Measurements from ENCODE around the gene PTPN4. TPM values are rescaled to one million over a fixed set of nuclear protein-coding genes. Genes with fewer than 3 reads are reported as not detected.
A peak's percentile ranks its signal among the peaks of the same experiment; 100 is the strongest.

The PTPN4 gene
- total and polyA plus RNA-seq, 2 donors from 2014 or later, result 7.4 to 46.4 TPM

DNA sequence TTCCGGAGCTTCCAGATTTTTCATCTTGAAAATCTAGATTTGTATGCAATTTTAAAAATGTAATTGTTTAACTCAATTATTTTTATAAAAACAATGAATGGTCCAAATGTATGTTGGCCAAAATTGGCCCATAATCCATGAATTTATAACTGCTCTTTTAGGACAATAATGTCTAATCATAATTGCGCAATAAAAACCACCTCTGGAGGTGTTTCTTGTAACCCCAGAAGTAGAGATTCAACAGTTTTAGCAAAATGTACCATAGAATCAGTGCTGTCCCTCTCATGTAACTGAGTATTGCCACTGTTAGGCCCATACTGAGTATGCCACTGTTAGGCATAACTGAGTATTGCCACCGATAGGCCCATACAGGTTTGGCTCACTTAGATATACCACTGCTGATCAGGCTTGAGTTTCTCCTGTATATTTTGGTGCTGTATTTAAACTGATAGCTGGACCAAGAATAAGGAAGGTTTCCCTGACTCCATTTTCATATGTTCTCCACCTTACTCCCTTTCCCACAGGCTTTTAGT lies 182.3 kb downstream of the PTPN4 start:
- H3K9me3 ChIP-seq (ENCODE audit: control insufficient read depth in 2 of 3, insufficient read depth in 1 of 3, low read length in 3 of 3), result no peaks in the 10 kb centered on the region
- no peaks in the 10 kb centered on the region for H3K4me1 ChIP-seq (ENCODE audit: control insufficient read depth in 2 of 3, insufficient read depth in 2 of 3, low read depth in 1 of 3, low read length in 3 of 3)
- DNase-seq, result no peak
- H3K27ac ChIP-seq (ENCODE audit: low read depth in 2 of 2, low read length in 2 of 2), result no peak overlapping the region
- TF ChIP-seq, protein P1, sequence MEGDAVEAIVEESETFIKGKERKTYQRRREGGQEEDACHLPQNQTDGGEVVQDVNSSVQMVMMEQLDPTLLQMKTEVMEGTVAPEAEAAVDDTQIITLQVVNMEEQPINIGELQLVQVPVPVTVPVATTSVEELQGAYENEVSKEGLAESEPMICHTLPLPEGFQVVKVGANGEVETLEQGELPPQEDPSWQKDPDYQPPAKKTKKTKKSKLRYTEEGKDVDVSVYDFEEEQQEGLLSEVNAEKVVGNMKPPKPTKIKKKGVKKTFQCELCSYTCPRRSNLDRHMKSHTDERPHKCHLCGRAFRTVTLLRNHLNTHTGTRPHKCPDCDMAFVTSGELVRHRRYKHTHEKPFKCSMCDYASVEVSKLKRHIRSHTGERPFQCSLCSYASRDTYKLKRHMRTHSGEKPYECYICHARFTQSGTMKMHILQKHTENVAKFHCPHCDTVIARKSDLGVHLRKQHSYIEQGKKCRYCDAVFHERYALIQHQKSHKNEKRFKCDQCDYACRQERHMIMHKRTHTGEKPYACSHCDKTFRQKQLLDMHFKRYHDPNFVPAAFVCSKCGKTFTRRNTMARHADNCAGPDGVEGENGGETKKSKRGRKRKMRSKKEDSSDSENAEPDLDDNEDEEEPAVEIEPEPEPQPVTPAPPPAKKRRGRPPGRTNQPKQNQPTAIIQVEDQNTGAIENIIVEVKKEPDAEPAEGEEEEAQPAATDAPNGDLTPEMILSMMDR (IDR thresholded peaks at IDR 0.05; ENCODE audit: borderline replicate concordance, extremely low read depth, insufficient read depth), result no peak
- peaks cover 0 to 3% (median 0%) of the 10 kb centered on the region in 3 donors for H3K36me3 ChIP-seq (ENCODE audit: control insufficient read depth in 2 of 3, insufficient read depth in 3 of 3, low read length in 3 of 3)
- FAIRE-seq, result no peak
- no peaks in the 10 kb centered on the region for H3K27me3 ChIP-seq (ENCODE audit: control insufficient read depth, insufficient read depth, low read length)
- intact Hi-C loops (cut with DNase I), result no loop called here
- no peak overlapping the region for H3K4me3 ChIP-seq (ENCODE audit: low read length in 3 of 3)
- H3K9ac ChIP-seq (ENCODE audit: low read length in 3 of 3), result no peak overlapping the region

DNA sequence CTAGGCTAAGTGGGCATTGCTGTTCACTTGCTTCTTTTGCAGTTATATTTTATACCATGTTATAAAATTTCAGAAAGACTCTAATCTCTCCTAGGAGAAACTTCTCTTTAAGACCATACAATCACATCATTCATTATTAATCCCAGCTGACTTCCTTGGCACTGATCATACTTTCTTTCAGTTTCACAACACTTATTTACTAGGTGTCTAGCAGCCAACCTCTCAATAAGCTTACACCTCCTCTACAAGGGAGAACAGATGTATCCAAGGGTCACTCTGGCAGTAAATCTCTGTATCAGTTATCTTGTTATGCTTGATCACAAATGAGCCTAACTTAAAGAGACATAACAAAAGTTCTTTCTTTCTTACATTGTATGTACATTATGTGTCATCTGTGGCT lies 183.3 kb downstream of the PTPN4 start:
- Histone ChIP-seq H3K9me3 (ENCODE audit: control insufficient read depth in 2 of 3, insufficient read depth in 1 of 3, low read length in 3 of 3) (no peaks in the 10 kb centered on the region), H3K36me3 (ENCODE audit: control insufficient read depth in 2 of 3, insufficient read depth in 3 of 3, low read length in 3 of 3) (peaks cover 0 to 2% (median 0%) of the 10 kb centered on the region in 3 donors), H3K4me3 (ENCODE audit: low read length in 3 of 3) (no peak overlapping the region), H3K4me1 (ENCODE audit: control insufficient read depth in 2 of 3, insufficient read depth in 2 of 3, low read depth in 1 of 3, low read length in 3 of 3) (no peaks in the 10 kb centered on the region), H3K27me3 (ENCODE audit: control insufficient read depth, insufficient read depth, low read length) (no peaks in the 10 kb centered on the region), H3K9ac (ENCODE audit: low read length in 3 of 3) (no peak overlapping the region), H3K27ac (ENCODE audit: low read depth in 2 of 2, low read length in 2 of 2) (no peak overlapping the region)
- FAIRE-seq (no peak), DNase-seq (no peak)
- TF ChIP-seq, protein P1 (IDR thresholded peaks at IDR 0.05; ENCODE audit: borderline replicate concordance, extremely low read depth, insufficient read depth), result no peak
- intact Hi-C loops (cut with DNase I), result no loop called here

DNA sequence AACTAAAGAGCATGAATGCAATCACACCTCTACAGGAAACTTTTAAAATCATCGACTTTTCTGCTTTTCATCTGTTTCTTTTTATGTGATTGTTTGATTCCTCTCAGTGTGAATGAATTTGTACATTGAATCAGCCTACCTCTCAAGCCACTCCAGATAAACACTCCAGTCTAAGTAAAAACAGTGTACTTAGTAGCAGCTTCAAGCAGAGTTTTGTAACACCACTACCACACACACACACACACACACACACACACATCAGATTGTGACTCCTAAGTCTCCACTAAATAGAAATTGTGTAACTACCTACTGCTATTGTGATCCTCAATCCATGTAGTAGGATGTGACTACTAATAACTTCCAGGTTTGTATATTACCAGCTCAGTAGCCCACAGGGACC lies 187.8 kb downstream of the PTPN4 start:
- peaks cover 0 to 5% (median 0%) of the 10 kb centered on the region in 3 donors for H3K4me1 ChIP-seq (ENCODE audit: control insufficient read depth in 2 of 3, insufficient read depth in 2 of 3, low read depth in 1 of 3, low read length in 3 of 3)
- no peak overlapping the region for H3K27ac ChIP-seq (ENCODE audit: low read depth in 2 of 2, low read length in 2 of 2)
- H3K27me3 ChIP-seq (ENCODE audit: control insufficient read depth, insufficient read depth, low read length), result no peaks in the 10 kb centered on the region
- intact Hi-C loops (cut with DNase I), result no loop called here
- DNase-seq (no peak), FAIRE-seq (no peak)
- H3K9ac ChIP-seq (ENCODE audit: low read length in 3 of 3), result no peak overlapping the region
- H3K9me3 ChIP-seq (ENCODE audit: control insufficient read depth in 2 of 3, insufficient read depth in 1 of 3, low read length in 3 of 3), result no peaks in the 10 kb centered on the region
- TF ChIP-seq, protein P1 (IDR thresholded peaks at IDR 0.05; ENCODE audit: borderline replicate concordance, extremely low read depth, insufficient read depth), result no peak
- peaks cover 0 to 5% (median 4%) of the 10 kb centered on the region in 3 donors for H3K36me3 ChIP-seq (ENCODE audit: control insufficient read depth in 2 of 3, insufficient read depth in 3 of 3, low read length in 3 of 3)
- no peak overlapping the region for H3K4me3 ChIP-seq (ENCODE audit: low read length in 3 of 3)

DNA sequence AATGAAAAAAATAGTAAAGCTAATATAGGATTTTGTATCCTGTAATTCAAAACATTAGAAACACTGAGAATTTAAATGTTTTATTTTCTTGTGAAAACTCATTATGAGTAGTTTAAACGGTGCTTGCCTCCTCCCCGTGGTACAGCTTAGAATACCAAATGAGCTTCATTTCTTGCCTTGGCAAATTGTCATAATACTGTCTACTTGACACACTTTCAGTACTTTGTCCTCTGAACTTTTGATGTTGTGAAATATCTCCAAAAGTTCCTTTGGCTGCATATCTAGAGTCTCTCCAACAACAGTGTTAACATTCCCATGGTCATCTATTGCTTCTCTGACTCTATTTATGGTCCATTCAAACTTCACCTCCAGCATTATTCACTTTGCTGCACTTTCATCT lies 191.2 kb downstream of the PTPN4 start:
- H3K36me3 ChIP-seq (ENCODE audit: control insufficient read depth in 2 of 3, insufficient read depth in 3 of 3, low read length in 3 of 3), result peaks cover 0 to 11% (median 8%) of the 10 kb centered on the region in 3 donors
- H3K27me3 ChIP-seq (ENCODE audit: control insufficient read depth, insufficient read depth, low read length), result no peaks in the 10 kb centered on the region
- no peak overlapping the region for H3K27ac ChIP-seq (ENCODE audit: low read depth in 2 of 2, low read length in 2 of 2)
- intact Hi-C loops (cut with DNase I), result no loop called here
- H3K9ac ChIP-seq (ENCODE audit: low read length in 3 of 3), result no peak overlapping the region
- TF ChIP-seq, protein P1 (IDR thresholded peaks at IDR 0.05; ENCODE audit: borderline replicate concordance, extremely low read depth, insufficient read depth), result no peak
- DNase-seq (no peak), FAIRE-seq (peak; percentile 88)
- H3K4me3 ChIP-seq (ENCODE audit: low read length in 3 of 3), result no peak overlapping the region
- no peaks in the 10 kb centered on the region for H3K9me3 ChIP-seq (ENCODE audit: control insufficient read depth in 2 of 3, insufficient read depth in 1 of 3, low read length in 3 of 3)
- peaks cover 0 to 5% (median 0%) of the 10 kb centered on the region in 3 donors for H3K4me1 ChIP-seq (ENCODE audit: control insufficient read depth in 2 of 3, insufficient read depth in 2 of 3, low read depth in 1 of 3, low read length in 3 of 3)

Measured in kidney (tissue), 14 donors.